Measurements from ENCODE around the gene B4GALT1. TPM values are rescaled to one million over a fixed set of nuclear protein-coding genes. Genes with fewer than 3 reads are reported as not detected.

The B4GALT1 gene
- total RNA-seq, 1 donor from 2014 or later: 7.5 TPM

GRCh38 chr9:33138768-33139167, 28.4 kb downstream of the B4GALT1 start:
- H3K79me2 ChIP-seq (ENCODE audit: low read depth): no peaks in the 10 kb centered on the region
- no peaks in the 10 kb centered on the region for H3K36me3 ChIP-seq
- no peak overlapping the region for H3K27ac ChIP-seq
- no peaks in the 10 kb centered on the region for H3K4me1 ChIP-seq
- H3K9me3 ChIP-seq (ENCODE audit: low read depth): no peaks in the 10 kb centered on the region
- peaks cover 30% of the 10 kb centered on the region for H3K4me1 Mint-ChIP-seq
- H3K4me3 Mint-ChIP-seq: no peak overlapping the region
- no peaks in the 10 kb centered on the region for H3F3A ChIP-seq (ENCODE audit: low read depth)
- H4K20me1 ChIP-seq (ENCODE audit: low read depth): no peaks in the 10 kb centered on the region
- H3K9ac ChIP-seq: no peak overlapping the region
- no peak overlapping the region for H3K27ac Mint-ChIP-seq
- no peak overlapping the region for H3K4me3 ChIP-seq
- H2AFZ ChIP-seq (replicated peaks): no peak overlapping the region
- no peak overlapping the region for H3K4me2 ChIP-seq
- no peaks in the 10 kb centered on the region for H3K27me3 ChIP-seq
- no peak for DNase-seq (ENCODE audit: low spot score)
- H3K27me3 Mint-ChIP-seq (ENCODE audit: insufficient read depth, low read depth): peaks cover 11% of the 10 kb centered on the region
- H3K9me3 Mint-ChIP-seq: no peaks in the 10 kb centered on the region
- H3K36me3 Mint-ChIP-seq: peaks cover 2% of the 10 kb centered on the region
- TF ChIP-seq EZH2phosphoT487 (IDR thresholded peaks at IDR 0.05): no peak
- TF ChIP-seq EZH2 (IDR thresholded peaks at IDR 0.05): no peak
- no peak for TF ChIP-seq CTCF (IDR thresholded peaks at IDR 0.05)

- no peaks in the 10 kb centered on the region for H3K79me2 ChIP-seq (ENCODE audit: low read depth)
- H3K4me3 Mint-ChIP-seq: no peak overlapping the region
- no peak overlapping the region for H3K4me3 ChIP-seq
- no peaks in the 10 kb centered on the region for H3K4me1 ChIP-seq
- H3K27me3 ChIP-seq: no peaks in the 10 kb centered on the region
- peaks cover 30% of the 10 kb centered on the region for H3K4me1 Mint-ChIP-seq
- H3K9me3 Mint-ChIP-seq: no peaks in the 10 kb centered on the region
- H3K36me3 Mint-ChIP-seq: peaks cover 2% of the 10 kb centered on the region
- no peaks in the 10 kb centered on the region for H4K20me1 ChIP-seq (ENCODE audit: low read depth)
- no peak overlapping the region for H3K4me2 ChIP-seq
- H3F3A ChIP-seq (ENCODE audit: low read depth): no peaks in the 10 kb centered on the region
- H3K27ac Mint-ChIP-seq: no peak overlapping the region
- no peaks in the 10 kb centered on the region for H3K36me3 ChIP-seq
- H2AFZ ChIP-seq (replicated peaks): no peak overlapping the region
- DNase-seq (ENCODE audit: low spot score): no peak
- no peak overlapping the region for H3K27ac ChIP-seq
- no peak overlapping the region for H3K9ac ChIP-seq
- TF ChIP-seq EZH2 (IDR thresholded peaks at IDR 0.05) (no peak), EZH2phosphoT487 (IDR thresholded peaks at IDR 0.05) (no peak), CTCF (IDR thresholded peaks at IDR 0.05) (no peak)
- peaks cover 11% of the 10 kb centered on the region for H3K27me3 Mint-ChIP-seq (ENCODE audit: insufficient read depth, low read depth)
- no peaks in the 10 kb centered on the region for H3K9me3 ChIP-seq (ENCODE audit: low read depth)
These were observed 29.3 kb downstream of the B4GALT1 start for GRCh38 chr9:33137781-33138264.

- Mint-ChIP-seq H3K36me3 (peaks cover 3% of the 10 kb centered on the region), H3K27ac (no peak overlapping the region), H3K9me3 (no peaks in the 10 kb centered on the region), H3K27me3 (ENCODE audit: insufficient read depth, low read depth) (peaks cover 11% of the 10 kb centered on the region), H3K4me1 (peaks cover 26% of the 10 kb centered on the region), H3K4me3 (no peak overlapping the region)
- DNase-seq (ENCODE audit: low spot score): no peak
- no peaks in the 10 kb centered on the region for H4K20me1 ChIP-seq (ENCODE audit: low read depth)
- no peaks in the 10 kb centered on the region for H3K9me3 ChIP-seq (ENCODE audit: low read depth)
- no peak overlapping the region for H3K27ac ChIP-seq
- no peak overlapping the region for H3K4me2 ChIP-seq
- no peaks in the 10 kb centered on the region for H3K4me1 ChIP-seq
- H3K36me3 ChIP-seq: no peaks in the 10 kb centered on the region
- no peak overlapping the region for H3K9ac ChIP-seq
- H3K27me3 ChIP-seq: no peaks in the 10 kb centered on the region
- no peaks in the 10 kb centered on the region for H3K79me2 ChIP-seq (ENCODE audit: low read depth)
- no peak overlapping the region for H3K4me3 ChIP-seq
- H2AFZ ChIP-seq (replicated peaks): no peak overlapping the region
- no peaks in the 10 kb centered on the region for H3F3A ChIP-seq (ENCODE audit: low read depth)
- TF ChIP-seq EZH2 (IDR thresholded peaks at IDR 0.05) (no peak), EZH2phosphoT487 (IDR thresholded peaks at IDR 0.05) (no peak), CTCF (IDR thresholded peaks at IDR 0.05) (no peak)
These were observed 30.1 kb downstream of the B4GALT1 start for GRCh38 chr9:33136721-33137670.

Measured in neural progenitor cell (in vitro differentiated cells).